Measurements from ENCODE around the gene APCDD1L.

APCDD1L gene

GRCh38 chr20:58463256-58463655 is 51.9 kb downstream of the APCDD1L start:
- DNase-seq, result no peak

- no peak for DNase-seq
These were observed 53.3 kb downstream of the APCDD1L start for GRCh38 chr20:58461899-58462298.

GRCh38 chr20:58461104-58461503 is 54.1 kb downstream of the APCDD1L start:
- no peak for DNase-seq

- no peak for DNase-seq
These were observed 56.0 kb downstream of the APCDD1L start for GRCh38 chr20:58459058-58459750.

- no peak for DNase-seq
These were observed 56.7 kb downstream of the APCDD1L start for GRCh38 chr20:58458342-58459057.

GRCh38 chr20:58457083-58457695 is 58.0 kb downstream of the APCDD1L start:
- no peak for DNase-seq

GRCh38 chr20:58454460-58454859 is 60.7 kb downstream of the APCDD1L start:
- DNase-seq, result no peak

- no peak for DNase-seq
These were observed 61.8 kb downstream of the APCDD1L start for GRCh38 chr20:58453391-58453790.

GRCh38 chr20:58452667-58453255 is 62.4 kb downstream of the APCDD1L start:
- no peak for DNase-seq

GRCh38 chr20:58450254-58450653 is 64.9 kb downstream of the APCDD1L start:
- DNase-seq, result no peak

- no peak for DNase-seq
These were observed 65.4 kb downstream of the APCDD1L start for GRCh38 chr20:58449681-58450221.

- no peak for DNase-seq
These were observed 66.2 kb downstream of the APCDD1L start for GRCh38 chr20:58448958-58449357.

- DNase-seq, result peak; percentile 35
These were observed 67.4 kb downstream of the APCDD1L start for GRCh38 chr20:58447511-58448391.

- DNase-seq, result no peak
These were observed 68.3 kb downstream of the APCDD1L start for GRCh38 chr20:58446960-58447265.

- no peak for DNase-seq
These were observed 68.8 kb downstream of the APCDD1L start for GRCh38 chr20:58446264-58446959.

GRCh38 chr20:58444746-58445255 is 70.4 kb downstream of the APCDD1L start:
- no peak for DNase-seq

- DNase-seq, result no peak
These were observed 73.5 kb downstream of the APCDD1L start for GRCh38 chr20:58441723-58442122.

- no peak for DNase-seq
These were observed 75.0 kb downstream of the APCDD1L start for GRCh38 chr20:58440021-58440767.

- DNase-seq, result no peak
These were observed 76.0 kb downstream of the APCDD1L start for GRCh38 chr20:58438970-58439808.

Data from inflammatory macrophage treated with lipopolysaccharide for 4 hours (primary cell).